Psoas muscle (tissue), 8 donors: ENCODE results near the gene RPTOR. TPM values are rescaled to one million over a fixed set of nuclear protein-coding genes. Genes with fewer than 3 reads are reported as not detected.
"Not testable (repeated sequence)": the region's sequence is repeated elsewhere in the genome, so short reads cannot be mapped to it uniquely, and the experiment has no call there.

ENCODE experiments used
- ATAC-seq, 4 donors: fragments of 200-7000 bp; cut with Tn5 transposase; one replicate each; pipeline ENCODE4 v1.9.1; 2020; ENCODE audit warnings: moderate library complexity in 3 of 4, mild to moderate bottlenecking in 2 of 4
- DNase-seq, 2 donors: peaks; one replicate each; pipeline ENCODE4 v3.0.0-alpha.2; 2020
- H3K27ac ChIP-seq: fragments of 200-600 bp; one replicate; pipeline ENCODE4 v1.8.0; 2022
- H3K27me3 ChIP-seq, 3 donors: fragments of 200-600 bp in 1 of 3; one replicate each; pipeline versions ENCODE4 v1.6.1 to v1.8.0; 2013 to 2022; ENCODE audit warnings: low read length in 2 of 3, mild to moderate bottlenecking in 2 of 3, moderate library complexity in 1 of 3; ENCODE audit not compliant: insufficient read depth in 3 of 3
- H3K36me3 ChIP-seq, 2 donors: fragments of 200-600 bp in 1 of 2; one replicate each; pipeline versions ENCODE4 v1.6.1 to v1.8.0; 2013 to 2022; ENCODE audit warnings: low read depth in 1 of 2, mild to moderate bottlenecking in 1 of 2, moderate library complexity in 1 of 2; ENCODE audit not compliant: insufficient read depth in 1 of 2
- H3K4me1 ChIP-seq: fragments of 200-600 bp; one replicate; pipeline ENCODE4 v1.8.0; 2022
- H3K4me3 ChIP-seq: fragments of 200-600 bp; one replicate; pipeline ENCODE4 v1.8.0; 2022; ENCODE audit warnings: mild to moderate bottlenecking
- H3K9me3 ChIP-seq: fragments of 200-600 bp; one replicate; pipeline ENCODE4 v1.8.0; 2022
- CTCF ChIP-seq: fragments of 200-600 bp; IDR thresholded peaks from one replicate; pipeline ENCODE4 v1.8.0; 2022; ENCODE audit warnings: antibody characterized with exemption
- WGBS, 3 donors: extraction: QIAGEN DNeasy Blood & Tissue Kit; methylation state at CpG; one replicate each; pipeline versions ENCODE4 v1.1.6 to v1.1.7; 2013; 5-methylcytosine and 5-hydroxymethylcytosine counted together
- intact Hi-C, 2 donors: fragments of 100-400 bp; cut with DNase I; formaldehyde crosslinking; loops; one replicate each; pipeline versions ENCODE4 v1.11.0 to v1.14.2; 2022
- polyA plus RNA-seq, 3 donors: library from polyadenylated mRNA; stranded (reverse); fragments of 200-250 nt; gene quantifications; one replicate each; pipeline ENCODE4 v1.2.3, GENCODE V29; 2013
- total RNA-seq, 4 donors: library from RNA; stranded (reverse); fragmentation: NEBNext Ultra II Directional in 2 of 4; extraction: Animal tissue kit (Norgen Biotek cat#: 25700) in 2 of 4; gene quantifications; one replicate each; pipeline versions ENCODE4 v1.2.1 to v1.2.4, GENCODE V29; 2021 to 2023
- donor health status: healthy with polysubstance abuse.
- donor health status: DM: no; HTN: no; CAD: no; lungs with moderate emphysema.
- donor health status: Bipolar disorder and iron deficiency.
- donor health status: healthy.
- donor health status: DM: yes; HTN: yes; CAD: no.
- donor health status: DM: no; HTN: no; CAD: no.
- donor health status: DM: no; HTN: no; CAD: no.
- donor health status: DM: yes; HTN: yes; CAD: no.

The RPTOR gene
- total and polyA plus RNA-seq, 7 donors: 13.6 to 82.2 (median 32.5) TPM

- intact Hi-C loops: no loop called here
- no peak for DNase-seq
- no peaks in the 10 kb centered on the region for H3K9me3 ChIP-seq
- peaks cover 7% of the 10 kb centered on the region for H3K4me1 ChIP-seq
- WGBS, 3 donors: 73 to 81% (median 77%) methylated on average over 7 of the region's 7 CpGs
- TF ChIP-seq CTCF: no peak
- no peaks in the 10 kb centered on the region for H3K36me3 ChIP-seq
- H3K27ac ChIP-seq: no peak overlapping the region
- no peaks in the 10 kb centered on the region for H3K27me3 ChIP-seq
- ATAC-seq: no peak
- H3K4me3 ChIP-seq: no peak overlapping the region
Measured at GRCh38 chr17:80531400-80531799, 13.2 kb upstream of the RPTOR start.

DNA sequence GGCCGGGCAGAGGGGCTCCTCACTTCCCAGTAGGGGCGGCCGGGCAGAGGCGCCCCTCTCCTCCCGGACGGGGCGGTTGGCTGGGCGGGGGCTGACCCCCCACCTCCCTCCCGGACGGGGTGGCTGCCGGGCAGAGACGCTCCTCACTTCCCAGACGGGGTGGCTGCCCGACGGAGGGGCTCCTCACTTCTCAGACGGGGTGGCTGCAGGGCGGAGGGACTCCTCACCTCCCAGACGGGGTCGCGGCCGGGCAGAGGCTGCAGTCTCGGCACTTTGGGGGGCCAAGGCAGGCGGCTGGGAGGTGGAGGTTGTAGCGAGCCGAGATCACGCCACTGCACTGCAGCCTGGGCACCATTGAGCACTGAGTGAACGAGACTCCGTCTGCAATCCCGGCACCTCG, 7.3 kb upstream of the RPTOR start:
- H3K27ac ChIP-seq, H3K27me3 ChIP-seq, H3K4me1 ChIP-seq, ATAC-seq, H3K9me3 ChIP-seq, H3K4me3 ChIP-seq, intact Hi-C loops, DNase-seq, H3K36me3 ChIP-seq: not testable (repeated sequence)
- 89 to 96% (median 92%) methylated on average over 30 of the region's 30 CpGs for WGBS, 3 donors

DNA sequence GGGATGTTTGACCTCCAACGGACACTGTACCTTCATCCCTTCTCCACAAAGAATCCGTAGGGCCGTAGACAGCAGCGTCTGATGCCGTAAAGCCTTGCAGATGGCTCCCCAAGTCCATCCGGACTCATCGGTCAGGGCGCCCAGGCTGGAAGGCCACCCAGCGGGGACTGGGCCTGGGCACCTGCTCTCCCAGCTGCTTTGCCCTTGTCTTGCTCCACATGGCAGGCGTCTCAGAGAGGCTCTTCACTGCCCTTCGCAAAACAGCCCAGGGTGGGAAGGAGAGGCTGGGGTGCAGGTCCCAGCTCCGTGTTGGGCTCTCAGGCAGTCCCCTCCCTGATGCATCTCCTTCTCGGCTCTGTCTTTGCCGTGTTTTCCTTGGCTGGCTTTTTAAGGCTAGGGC, 6.2 kb upstream of the RPTOR start:
- H3K27me3 ChIP-seq: no peaks in the 10 kb centered on the region
- TF ChIP-seq CTCF: no peak
- ATAC-seq (no peak), DNase-seq (no peak)
- intact Hi-C loops: no loop called here
- no peaks in the 10 kb centered on the region for H3K36me3 ChIP-seq
- H3K4me3 ChIP-seq: no peak overlapping the region
- no peaks in the 10 kb centered on the region for H3K4me1 ChIP-seq
- no peak overlapping the region for H3K27ac ChIP-seq
- no peaks in the 10 kb centered on the region for H3K9me3 ChIP-seq
- 63 to 71% (median 64%) methylated on average over 14 of the region's 14 CpGs for WGBS, 3 donors

DNA sequence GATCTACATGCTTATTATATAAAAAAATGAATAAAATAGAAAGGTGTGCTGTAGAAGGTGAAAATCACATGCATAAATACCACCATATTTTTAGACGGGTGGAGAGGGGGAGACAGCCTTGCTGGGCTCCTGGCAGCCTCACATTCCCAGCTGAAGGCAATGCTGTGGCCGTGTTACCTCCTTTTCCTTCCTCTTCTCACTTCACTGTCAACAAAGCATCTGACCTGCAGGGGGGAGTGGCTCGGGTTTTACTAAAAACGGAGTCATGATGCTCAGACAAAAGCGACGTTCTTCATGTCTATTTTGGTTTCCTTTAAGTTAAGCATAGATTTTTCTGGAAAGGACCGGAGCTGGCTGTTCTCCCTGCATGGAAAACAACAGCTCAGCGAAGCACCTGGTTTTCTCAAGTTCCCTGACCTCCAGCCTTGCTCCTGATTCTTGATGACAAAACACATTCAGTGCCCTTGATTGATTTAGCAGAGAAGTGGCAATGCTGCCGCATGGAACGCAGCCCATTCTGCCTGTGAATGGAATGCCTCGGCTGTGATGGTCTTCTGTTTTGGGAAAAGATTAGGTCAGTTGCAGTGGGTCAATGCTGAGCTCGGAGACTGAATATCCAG, 5.5 kb upstream of the RPTOR start:
- H3K9me3 ChIP-seq: no peaks in the 10 kb centered on the region
- DNase-seq: no peak
- no peak overlapping the region for H3K4me3 ChIP-seq
- no peak for ATAC-seq
- H3K27ac ChIP-seq: no peak overlapping the region
- no peaks in the 10 kb centered on the region for H3K4me1 ChIP-seq
- intact Hi-C loops: no loop called here
- H3K27me3 ChIP-seq: no peaks in the 10 kb centered on the region
- no peak for TF ChIP-seq CTCF
- WGBS, 3 donors: 10 to 19% (median 18%) methylated on average over 12 of the region's 12 CpGs
- H3K36me3 ChIP-seq: no peaks in the 10 kb centered on the region

- TF ChIP-seq CTCF: no peak
- Histone ChIP-seq H3K4me1 (peaks cover 31% of the 10 kb centered on the region), H3K9me3 (no peaks in the 10 kb centered on the region), H3K27ac (peak overlapping the region; percentile 77), H3K36me3 (no peaks in the 10 kb centered on the region), H3K4me3 (peak overlapping the region; percentile 84), H3K27me3 (no peaks in the 10 kb centered on the region)
- 4 to 5% (median 4%) methylated on average over 8 of the region's 8 CpGs for WGBS, 3 donors
- ATAC-seq (peak in 3 of 4 donors; percentile 9 to 60 (median 16)), DNase-seq (no peak)
- intact Hi-C loops: no loop called here
Measured at GRCh38 chr17:80545499-80545826, 825 bp downstream of the RPTOR start.
